Measurements from ENCODE around the gene NACC2. TPM values are rescaled to one million over a fixed set of nuclear protein-coding genes. Genes with fewer than 3 reads are reported as not detected.

Gene NACC2
- total RNA-seq = 10 to 100 TPM in 1 of 2 experiments, 1 to 10 TPM in 1; 9.5 to 10.4 TPM
- 1 to 10 TPM; 1.0 to 1.3 (median 1.3) TPM for polyA plus RNA-seq
- 11.3 to 33.5 (median 22.6) reads per million in 6 experiments for total RNA-seq

- Mint-ChIP-seq H3K4me1 (peaks cover 14 to 36% (median 23%) of the 10 kb centered on the region in 4 donors), H3K4me3 (peak within 1 kb of the TSS; percentile 56 to 87 (median 78)), H3K36me3 (no peaks in the 10 kb centered on the region), H3K27me3 (peaks cover 0 to 10% (median 1%) of the 10 kb centered on the region in 5 donors), H3K27ac (peak within 1 kb of the TSS in 7 of 10 donors; percentile 15 to 73 (median 39)), H3K9me3 (no peaks in the 10 kb centered on the region)
- POLR2A ChIA-PET = interaction anchor here (0.6 to 6.9 kb wide), 5 partner anchors 13 to 615 kb away, joined by 3 to 78 read pairs (median 25); partner anchors contain the start of gene TMEM250
- peak; percentile 16 to 46 for ATAC-seq
- no peak for DNase-seq
These were observed at the start of gene NACC2 for GRCh38 chr9:136095070-136096058. TSS of gene NACC2 (minus strand) at chr9:136095289. CDS start at chr9:136050521, 44,768 bp downstream.

DNA sequence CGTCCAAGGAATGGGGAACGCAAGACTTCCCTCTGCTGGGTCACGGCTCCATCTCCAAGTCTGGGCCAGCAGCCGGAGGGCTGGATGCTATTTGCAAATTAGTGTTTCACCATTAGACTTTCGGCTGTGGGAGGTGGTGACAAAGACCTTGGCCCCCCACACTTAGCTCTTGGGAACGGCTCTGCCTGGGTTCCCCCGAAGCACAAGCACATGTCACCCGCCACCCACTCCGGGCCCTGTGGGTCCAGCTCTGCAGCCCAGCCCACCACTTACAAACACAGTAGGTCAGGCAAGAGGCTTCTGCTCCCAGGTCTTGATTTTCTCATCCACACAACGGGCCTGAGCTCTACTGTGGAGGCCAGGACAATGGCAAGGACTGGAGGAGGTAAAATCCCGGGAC lies 49.4 kb upstream of the NACC2 start:
- no peak overlapping the region for H3K4me3 Mint-ChIP-seq
- H3K4me1 Mint-ChIP-seq = no peaks in the 10 kb centered on the region
- H3K36me3 Mint-ChIP-seq = no peaks in the 10 kb centered on the region
- H3K9me3 Mint-ChIP-seq = no peaks in the 10 kb centered on the region
- no peak overlapping the region for H3K27ac Mint-ChIP-seq
- POLR2A ChIA-PET = no interaction called here
- DNase-seq (no peak), ATAC-seq (no peak)
- H3K27me3 Mint-ChIP-seq = peaks cover 0 to 36% (median 9%) of the 10 kb centered on the region in 5 donors

- no peak overlapping the region for H3K27ac Mint-ChIP-seq
- POLR2A ChIA-PET = no interaction called here
- H3K36me3 Mint-ChIP-seq = no peaks in the 10 kb centered on the region
- H3K9me3 Mint-ChIP-seq = no peaks in the 10 kb centered on the region
- ATAC-seq (no peak), DNase-seq (no peak)
- no peaks in the 10 kb centered on the region for H3K4me1 Mint-ChIP-seq
- H3K27me3 Mint-ChIP-seq = peaks cover 2 to 41% (median 12%) of the 10 kb centered on the region in 5 donors
- H3K4me3 Mint-ChIP-seq = no peak overlapping the region
These were observed 48.3 kb upstream of the NACC2 start for GRCh38 chr9:136143215-136144001.

DNA sequence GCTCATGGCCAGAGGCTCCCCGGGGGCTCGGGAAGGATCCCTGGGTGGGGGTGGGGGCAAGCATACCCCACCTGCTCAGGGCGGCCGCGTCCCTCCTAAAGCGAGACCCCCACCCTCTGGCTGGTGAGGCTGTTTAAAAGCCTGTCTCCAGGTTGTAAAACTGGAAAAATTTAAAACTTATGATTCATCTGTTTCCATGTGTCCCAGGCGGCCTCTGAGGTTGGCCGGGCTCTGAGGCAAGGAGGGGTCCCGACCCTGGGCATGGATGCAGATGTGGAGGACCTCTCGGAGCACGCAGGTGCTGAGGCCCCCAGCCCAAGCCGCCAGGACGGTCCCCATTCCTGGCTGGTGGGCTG lies 47.7 kb upstream of the NACC2 start:
- ATAC-seq = no peak
- H3K27me3 Mint-ChIP-seq = peaks cover 2 to 43% (median 12%) of the 10 kb centered on the region in 5 donors
- H3K9me3 Mint-ChIP-seq = no peaks in the 10 kb centered on the region
- H3K36me3 Mint-ChIP-seq = no peaks in the 10 kb centered on the region
- POLR2A ChIA-PET = no interaction called here
- no peaks in the 10 kb centered on the region for H3K4me1 Mint-ChIP-seq
- H3K27ac Mint-ChIP-seq = no peak overlapping the region
- DNase-seq = no peak
- H3K4me3 Mint-ChIP-seq = no peak overlapping the region

DNA sequence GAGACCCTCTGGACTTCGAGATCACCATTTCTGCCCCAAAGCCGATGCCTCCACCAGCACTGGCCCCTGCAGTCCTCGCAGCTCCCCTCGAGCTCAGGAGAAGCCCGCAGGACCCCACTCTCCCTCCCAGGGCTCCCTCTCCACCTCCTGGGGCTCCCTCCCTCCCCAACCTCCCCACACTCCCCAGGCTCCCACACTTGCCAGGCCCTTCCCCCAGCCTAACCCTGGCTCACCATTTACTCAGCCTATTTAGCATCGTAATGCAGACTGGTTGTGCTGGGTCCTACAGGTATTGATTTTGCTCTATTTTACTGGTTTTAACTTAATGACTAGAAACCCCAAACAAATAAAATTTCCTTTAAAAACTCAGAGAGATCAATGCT lies 47.3 kb upstream of the NACC2 start:
- Mint-ChIP-seq H3K27ac (no peak overlapping the region), H3K27me3 (peaks cover 2 to 45% (median 12%) of the 10 kb centered on the region in 5 donors), H3K4me3 (no peak overlapping the region), H3K9me3 (no peaks in the 10 kb centered on the region), H3K36me3 (no peaks in the 10 kb centered on the region), H3K4me1 (no peaks in the 10 kb centered on the region)
- ATAC-seq (no peak), DNase-seq (no peak)
- POLR2A ChIA-PET = no interaction called here

- POLR2A ChIA-PET = no interaction called here
- H3K4me3 Mint-ChIP-seq = no peak overlapping the region
- no peaks in the 10 kb centered on the region for H3K4me1 Mint-ChIP-seq
- H3K36me3 Mint-ChIP-seq = no peaks in the 10 kb centered on the region
- H3K27ac Mint-ChIP-seq = no peak overlapping the region
- ATAC-seq = no peak
- H3K27me3 Mint-ChIP-seq = peaks cover 2 to 48% (median 15%) of the 10 kb centered on the region in 5 donors
- H3K9me3 Mint-ChIP-seq = no peaks in the 10 kb centered on the region
- DNase-seq = no peak
These were observed 46.8 kb upstream of the NACC2 start for GRCh38 chr9:136141682-136142413.

DNA sequence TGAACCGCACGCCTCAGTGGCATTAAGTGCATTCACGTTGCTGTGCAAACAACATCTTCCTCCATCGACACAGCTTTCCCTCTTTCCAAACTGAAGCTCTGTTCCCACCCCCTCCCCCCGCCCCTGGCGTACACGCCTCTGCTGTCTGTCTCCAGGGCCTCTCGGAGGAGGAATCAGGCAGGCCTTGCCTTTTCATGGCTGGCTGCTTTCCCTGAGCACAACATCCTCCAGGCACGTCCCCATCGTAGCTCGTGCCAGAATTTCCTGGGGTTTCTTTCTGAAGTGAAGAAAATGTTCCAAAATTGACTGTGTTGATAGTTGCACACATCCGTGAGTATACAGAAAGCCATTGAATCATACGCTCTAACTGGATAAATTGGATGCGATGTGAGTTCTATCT lies 45.9 kb upstream of the NACC2 start:
- H3K27me3 Mint-ChIP-seq = peaks cover 2 to 46% (median 19%) of the 10 kb centered on the region in 5 donors
- H3K4me1 Mint-ChIP-seq = no peaks in the 10 kb centered on the region
- POLR2A ChIA-PET = no interaction called here
- no peak for DNase-seq
- no peak overlapping the region for H3K4me3 Mint-ChIP-seq
- H3K9me3 Mint-ChIP-seq = no peaks in the 10 kb centered on the region
- H3K27ac Mint-ChIP-seq = peak overlapping the region in 1 of 10 donors; percentile 40
- no peak for ATAC-seq
- H3K36me3 Mint-ChIP-seq = no peaks in the 10 kb centered on the region

GRCh38 chr9:136140046-136140445 lies 45.0 kb upstream of the NACC2 start:
- no peaks in the 10 kb centered on the region for H3K4me1 Mint-ChIP-seq
- DNase-seq = no peak
- no peaks in the 10 kb centered on the region for H3K9me3 Mint-ChIP-seq
- no peak overlapping the region for H3K4me3 Mint-ChIP-seq
- no peak for ATAC-seq
- no peak overlapping the region for H3K27ac Mint-ChIP-seq
- no peaks in the 10 kb centered on the region for H3K36me3 Mint-ChIP-seq
- peaks cover 2 to 42% (median 15%) of the 10 kb centered on the region in 5 donors for H3K27me3 Mint-ChIP-seq
- POLR2A ChIA-PET = no interaction called here

- Mint-ChIP-seq H3K27me3 (peaks cover 9 to 45% (median 22%) of the 10 kb centered on the region in 5 donors), H3K4me3 (no peak overlapping the region), H3K36me3 (peaks cover 0 to 3% (median 0%) of the 10 kb centered on the region in 3 donors), H3K4me1 (peaks cover 4 to 8% (median 6%) of the 10 kb centered on the region in 4 donors), H3K27ac (no peak overlapping the region), H3K9me3 (no peaks in the 10 kb centered on the region)
- ATAC-seq (no peak), DNase-seq (peak in 7 of 10 donors; percentile 30 to 75 (median 43))
- POLR2A ChIA-PET = no interaction called here
These were observed 43.5 kb upstream of the NACC2 start for GRCh38 chr9:136138566-136138965.

GRCh38 chr9:136137321-136138265 lies 42.5 kb upstream of the NACC2 start:
- Mint-ChIP-seq H3K4me3 (no peak overlapping the region), H3K4me1 (peaks cover 6 to 12% (median 8%) of the 10 kb centered on the region in 4 donors), H3K27ac (no peak overlapping the region), H3K36me3 (peaks cover 0 to 3% (median 0%) of the 10 kb centered on the region in 3 donors), H3K27me3 (peaks cover 9 to 48% (median 25%) of the 10 kb centered on the region in 5 donors), H3K9me3 (no peaks in the 10 kb centered on the region)
- ATAC-seq = no peak
- POLR2A ChIA-PET = no interaction called here
- no peak for DNase-seq

GRCh38 chr9:136136127-136136925 lies 41.2 kb upstream of the NACC2 start:
- peaks cover 6 to 12% (median 8%) of the 10 kb centered on the region in 4 donors for H3K4me1 Mint-ChIP-seq
- H3K9me3 Mint-ChIP-seq = no peaks in the 10 kb centered on the region
- no peak overlapping the region for H3K4me3 Mint-ChIP-seq
- peaks cover 9 to 57% (median 25%) of the 10 kb centered on the region in 5 donors for H3K27me3 Mint-ChIP-seq
- POLR2A ChIA-PET = no interaction called here
- DNase-seq (no peak), ATAC-seq (no peak)
- peaks cover 0 to 3% (median 0%) of the 10 kb centered on the region in 3 donors for H3K36me3 Mint-ChIP-seq
- H3K27ac Mint-ChIP-seq = no peak overlapping the region
